Fibroblast of mammary gland (primary cell): ENCODE data around the gene NRG3.

Experiments
- DNase-seq: peaks from one replicate; pipeline ENCODE4 v3.0.0-alpha.2; 2010; ENCODE audit warnings: low read depth
- H3K4me3 ChIP-seq: 2 replicates; pipeline ENCODE4 v1.5.1; 2011; ENCODE audit warnings: low read depth, mild to moderate bottlenecking, low read length, moderate library complexity; ENCODE audit not compliant: control insufficient read depth
- CTCF ChIP-seq: conservative IDR thresholded peaks from 2 replicates; pipeline ENCODE4 v1.5.1; 2011; ENCODE audit warnings: low read depth, low read length, inconsistent platforms; ENCODE audit not compliant: control insufficient read depth, insufficient read depth

Gene NRG3

GRCh38 chr10:82411416-82411815, 536.4 kb downstream of the NRG3 start:
- no peak for TF ChIP-seq CTCF
- DNase-seq, result no peak
- H3K4me3 ChIP-seq, result no peak overlapping the region

GRCh38 chr10:82420001-82420400, 545.0 kb downstream of the NRG3 start:
- no peak for DNase-seq
- H3K4me3 ChIP-seq, result no peak overlapping the region

GRCh38 chr10:82429302-82429701, 554.3 kb downstream of the NRG3 start:
- H3K4me3 ChIP-seq, result no peak overlapping the region
- no peak for TF ChIP-seq CTCF
- no peak for DNase-seq

More at GRCh38 chr10:82420001-82420400, 545.0 kb downstream of the NRG3 start:
- TF ChIP-seq CTCF, result no peak

GRCh38 chr10:82438277-82438676, 563.3 kb downstream of the NRG3 start:
- no peak for TF ChIP-seq CTCF
- H3K4me3 ChIP-seq, result no peak overlapping the region
- no peak for DNase-seq

GRCh38 chr10:82440775-82441174, 565.8 kb downstream of the NRG3 start:
- H3K4me3 ChIP-seq, result no peak overlapping the region
- TF ChIP-seq CTCF, result no peak
- no peak for DNase-seq

GRCh38 chr10:82452046-82452445, 577.1 kb downstream of the NRG3 start:
- TF ChIP-seq CTCF, result no peak
- DNase-seq, result no peak
- H3K4me3 ChIP-seq, result no peak overlapping the region

GRCh38 chr10:82452676-82453075, 577.7 kb downstream of the NRG3 start:
- TF ChIP-seq CTCF, result no peak
- no peak overlapping the region for H3K4me3 ChIP-seq
- DNase-seq, result no peak
